HK-2 (cell line): ENCODE measurements around the gene TGFBR1.
"Not testable (repeated sequence)": the region's sequence is repeated elsewhere in the genome, so short reads cannot be mapped to it uniquely, and the experiment has no call there.

ENCODE experiments used
- DNase-seq: peaks from one replicate; pipeline ENCODE4 v3.0.0-alpha.2; 2018; ENCODE audit not compliant: unreplicated experiment

TGFBR1 gene

DNA sequence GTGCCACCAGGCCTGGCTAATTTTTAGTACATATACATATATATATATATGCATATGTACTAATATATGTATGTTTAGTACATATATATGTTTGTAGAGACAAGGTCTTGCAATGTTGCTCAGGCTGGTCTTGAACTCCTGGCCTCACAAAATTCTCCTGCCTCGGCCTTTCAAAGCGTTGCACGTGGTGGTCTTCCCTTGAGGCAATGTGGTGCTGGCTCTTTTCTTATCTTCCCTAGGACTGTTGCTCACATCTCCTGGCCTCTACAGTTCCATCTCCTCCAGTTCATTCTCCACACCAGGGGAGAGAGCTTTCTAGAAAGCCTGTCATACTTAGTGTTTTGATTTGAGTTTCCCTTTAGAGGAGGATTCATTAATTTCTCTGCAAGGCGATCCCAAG lies 28.9 kb upstream of the TGFBR1 start:
- DNase-seq, result no peak

- DNase-seq, result no peak
Measured at GRCh38 chr9:99076483-99077171, 28.3 kb upstream of the TGFBR1 start.

- DNase-seq, result no peak
Measured at GRCh38 chr9:99078717-99079116, 26.2 kb upstream of the TGFBR1 start.

GRCh38 chr9:99079542-99079941 lies 25.4 kb upstream of the TGFBR1 start:
- no peak for DNase-seq

DNA sequence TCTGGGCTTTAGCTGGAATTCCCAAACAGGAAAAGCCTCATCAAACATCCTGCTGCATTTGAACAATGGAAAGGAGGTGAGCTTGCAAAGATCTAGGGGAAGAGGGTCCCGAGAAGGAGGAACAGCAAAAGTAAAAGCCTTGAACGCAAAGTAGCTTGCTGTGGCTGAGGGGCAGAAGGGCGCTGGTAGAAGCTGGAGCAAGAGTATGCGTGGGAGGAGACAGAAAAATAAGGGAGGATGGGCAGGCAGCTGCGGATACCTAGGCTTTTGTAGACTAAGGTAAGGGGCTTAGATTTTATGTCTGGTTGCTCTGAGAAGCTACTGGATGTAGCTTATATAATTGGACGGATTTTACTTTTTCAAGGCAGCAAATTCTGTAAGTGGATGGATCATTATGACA lies 21.9 kb upstream of the TGFBR1 start:
- no peak for DNase-seq

DNA sequence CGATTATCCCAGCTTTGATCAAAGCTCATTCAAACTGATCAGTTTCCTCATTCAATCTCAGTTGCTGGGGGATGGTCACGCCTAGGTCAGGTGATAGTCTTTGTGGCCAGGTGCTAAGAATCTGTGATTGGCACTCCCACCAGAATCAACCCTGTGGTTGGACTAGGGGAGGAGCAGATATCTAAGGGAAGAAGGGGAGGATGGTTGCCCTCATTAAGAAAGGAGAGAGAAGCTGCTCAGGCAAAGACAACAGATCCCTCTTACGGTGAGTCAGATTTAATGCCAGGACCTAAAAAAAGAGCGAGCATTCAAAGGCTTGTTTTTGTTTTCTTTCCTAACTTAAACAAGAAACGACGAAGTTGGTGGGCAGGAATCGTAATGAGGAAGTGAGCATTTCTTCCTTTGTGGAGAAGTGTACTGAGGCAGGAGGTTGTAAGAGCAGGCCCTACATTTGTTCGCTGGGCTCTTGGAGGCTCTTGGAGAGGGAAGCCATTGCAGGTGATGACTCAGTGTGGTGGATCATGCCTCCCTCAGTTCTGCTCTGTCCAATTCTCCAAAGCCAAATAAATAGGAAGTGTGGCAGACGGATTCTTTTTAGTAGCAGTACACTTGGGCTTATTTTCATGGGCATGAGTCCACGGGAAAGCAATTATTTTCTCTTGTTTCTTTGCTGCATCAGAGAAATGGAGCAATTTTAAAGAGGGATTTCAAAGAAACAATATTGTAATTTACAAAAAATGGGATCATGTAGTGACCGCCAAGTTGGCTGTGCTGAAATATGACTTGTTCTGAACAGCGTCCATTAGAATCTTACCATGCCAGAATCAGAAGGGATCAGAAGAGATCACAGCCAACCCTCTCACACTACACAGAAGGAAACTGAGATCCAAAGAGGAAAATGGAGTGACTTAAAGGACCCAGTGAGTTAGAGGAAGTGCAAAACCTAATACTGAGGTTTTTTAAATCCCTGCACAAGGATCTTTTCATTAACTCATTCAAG lies 18.7 kb upstream of the TGFBR1 start:
- no peak for DNase-seq

DNA sequence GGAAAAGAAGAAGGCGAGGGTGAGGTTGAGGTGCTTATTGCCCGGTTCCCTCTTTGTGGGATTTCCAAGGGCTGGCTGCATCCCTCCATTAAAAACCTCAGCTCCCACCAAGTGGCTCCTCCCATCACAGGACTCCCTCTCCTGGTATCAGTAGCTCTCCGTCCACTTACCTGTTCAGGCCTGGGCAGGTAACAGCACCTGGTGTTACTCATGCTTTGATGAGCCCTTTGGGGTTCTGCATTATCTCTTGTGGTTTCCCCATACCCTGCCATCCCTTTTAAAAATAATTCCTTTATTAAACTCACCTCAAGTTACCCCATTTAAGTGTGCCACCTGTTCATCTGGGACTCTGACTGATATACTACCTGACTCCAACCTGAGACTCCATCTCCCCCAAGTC lies 17.5 kb upstream of the TGFBR1 start:
- DNase-seq, result no peak

DNA sequence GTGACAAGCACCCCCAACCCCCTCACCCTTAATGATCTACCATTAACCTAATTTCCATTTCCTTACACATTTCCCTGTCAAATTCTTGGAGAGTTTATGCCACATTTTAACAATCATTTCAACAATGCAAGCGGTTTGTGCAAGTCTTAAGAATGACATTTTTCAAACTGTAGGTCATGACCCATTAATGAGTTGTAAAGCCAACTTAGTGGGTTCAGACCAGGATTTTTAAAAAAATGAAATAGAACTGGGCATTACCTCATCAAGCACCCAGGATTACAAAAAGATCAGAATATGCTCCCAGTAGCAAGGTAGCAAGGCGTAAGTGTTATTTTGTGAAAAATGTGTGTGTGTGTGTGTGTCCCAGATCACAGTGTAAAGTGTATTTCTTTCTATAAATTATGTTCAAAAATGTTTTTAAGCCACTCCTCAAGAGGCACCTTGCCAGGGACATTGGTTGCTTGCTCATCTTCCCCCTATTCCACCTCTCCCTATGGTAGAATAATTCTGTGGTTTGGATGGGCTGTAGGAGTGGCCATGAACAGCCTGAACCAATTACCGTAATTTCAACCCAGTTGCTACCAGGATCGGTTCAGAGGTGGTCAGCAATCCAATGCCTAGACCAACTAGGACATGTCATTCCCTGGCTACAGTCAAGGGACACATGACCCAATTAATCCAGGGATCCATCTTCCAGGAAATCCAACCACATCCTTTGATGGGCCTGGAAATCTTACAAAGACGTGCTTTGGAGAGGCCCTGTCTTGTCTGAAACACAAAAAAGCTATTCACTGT lies 14.4 kb upstream of the TGFBR1 start:
- DNase-seq, result no peak

DNA sequence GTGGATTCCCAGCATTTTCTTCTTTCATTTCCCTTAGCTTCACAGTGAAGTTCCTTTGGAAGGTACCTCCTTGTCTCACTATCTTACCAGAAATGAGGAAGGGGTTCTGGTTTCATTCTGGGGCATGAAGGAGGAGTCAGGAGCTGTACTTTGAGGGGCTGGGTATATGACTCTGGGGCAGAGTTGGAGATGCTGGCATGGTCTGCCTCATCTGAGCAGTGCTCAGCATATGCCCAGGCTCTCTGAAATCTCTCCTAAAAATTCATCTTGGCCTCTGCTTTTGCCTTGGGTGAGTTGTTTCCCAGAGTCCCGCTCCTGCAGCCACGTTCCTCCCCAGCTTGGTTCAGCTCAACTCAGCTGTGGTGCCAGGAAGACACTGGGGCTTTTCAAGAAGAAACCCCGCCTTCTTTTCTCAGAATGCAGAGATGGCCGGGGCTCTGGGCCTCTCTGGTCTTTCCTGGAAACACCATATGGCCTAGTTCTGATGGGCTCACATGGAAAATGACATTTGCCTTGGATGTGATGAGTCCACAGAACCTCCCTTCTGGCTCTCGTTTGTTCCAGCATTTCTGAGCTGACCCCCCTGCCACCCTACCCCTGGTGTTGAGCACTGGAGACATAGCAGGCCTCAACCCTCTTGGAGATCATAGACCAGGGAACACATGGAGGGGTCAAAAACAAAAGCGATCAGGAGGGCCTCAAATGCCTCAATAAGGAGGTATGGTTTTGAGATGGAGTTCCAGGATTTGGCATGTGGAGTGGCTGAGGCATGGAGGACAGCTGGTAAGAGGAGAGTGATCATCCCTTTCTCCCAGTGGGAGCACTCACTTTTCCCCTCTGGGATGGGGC lies 12.0 kb upstream of the TGFBR1 start:
- no peak for DNase-seq

GRCh38 chr9:99093492-99093791 lies 11.5 kb upstream of the TGFBR1 start:
- no peak for DNase-seq

- DNase-seq, result no peak
Measured at GRCh38 chr9:99095565-99095964, 9.3 kb upstream of the TGFBR1 start.

DNA sequence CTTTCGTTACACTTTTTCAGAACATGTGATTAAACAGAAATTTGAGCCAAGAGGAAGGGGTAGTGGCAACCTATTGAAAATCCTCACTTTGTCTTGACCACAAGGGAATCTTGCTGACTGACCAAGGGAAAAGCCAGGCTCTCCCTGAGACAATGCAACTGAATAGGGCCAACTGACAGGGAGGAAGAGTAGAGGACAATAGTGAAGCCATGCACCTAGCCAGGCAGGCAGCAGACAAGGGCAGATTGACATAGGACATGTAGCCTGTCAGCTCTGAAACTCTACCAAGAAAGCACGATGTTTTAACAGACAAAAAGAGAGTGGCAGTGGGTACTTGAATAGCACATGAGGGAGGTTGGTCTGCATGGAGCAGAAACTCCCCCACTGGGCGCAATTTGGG lies 8.5 kb upstream of the TGFBR1 start:
- no peak for DNase-seq

DNA sequence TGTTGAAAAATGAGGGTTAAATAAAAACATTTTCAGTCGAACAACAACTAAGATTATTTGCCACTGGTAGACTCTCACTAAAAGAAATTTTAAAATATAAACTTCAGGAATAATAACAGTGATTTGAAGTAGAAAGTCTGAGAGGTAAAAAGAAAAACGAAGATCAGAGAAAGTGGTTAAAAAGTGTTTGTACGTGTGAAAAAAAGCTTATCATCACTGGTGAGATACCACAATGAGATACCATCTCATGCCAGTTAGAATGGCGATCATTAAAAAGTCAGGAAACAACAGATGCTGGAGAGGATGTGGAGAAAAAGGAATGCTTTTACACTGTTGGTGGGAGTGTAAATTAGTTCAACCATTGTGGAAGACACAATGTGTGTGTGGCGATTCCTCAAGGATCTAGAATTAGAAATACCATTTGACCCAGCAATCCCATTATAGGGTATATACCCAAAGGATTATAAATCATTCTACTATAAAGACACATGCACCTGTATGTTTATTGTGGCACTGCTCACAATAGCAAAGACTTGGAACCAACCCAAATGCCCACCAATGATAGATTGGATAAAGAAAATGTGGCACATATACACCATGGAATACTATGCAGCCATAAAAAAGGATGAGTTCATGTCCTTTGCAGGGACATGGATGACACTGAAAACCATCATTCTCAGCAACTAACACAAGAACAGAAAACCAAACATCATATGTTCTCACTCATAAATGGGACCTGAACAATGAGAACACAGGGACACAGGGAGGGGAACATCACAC lies 4.9 kb upstream of the TGFBR1 start:
- DNase-seq, result not testable (repeated sequence)

- DNase-seq, result no peak
Measured at GRCh38 chr9:99101271-99101670, 3.6 kb upstream of the TGFBR1 start.

DNA sequence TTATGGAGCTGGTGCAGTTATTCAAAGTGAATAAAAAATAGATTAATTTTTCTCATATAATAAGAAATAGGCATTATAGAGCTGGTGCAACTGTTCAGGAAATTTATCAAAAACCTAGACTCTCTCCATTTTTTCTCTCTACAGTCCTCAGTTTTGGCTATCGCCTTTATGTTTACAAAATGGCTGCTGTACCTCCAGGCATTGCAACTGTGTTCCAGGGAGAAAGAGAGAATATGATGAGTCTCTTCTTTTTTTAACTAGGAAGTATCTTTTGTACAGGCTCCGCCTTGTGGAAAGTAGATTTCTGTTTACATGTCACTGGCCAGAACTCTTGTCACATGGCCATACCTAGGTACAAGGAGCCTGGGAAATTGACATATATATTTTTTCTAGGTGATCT lies 3.1 kb upstream of the TGFBR1 start:
- DNase-seq, result no peak

- DNase-seq, result no peak
Measured at GRCh38 chr9:99103054-99103895, 1.6 kb upstream of the TGFBR1 start.

DNA sequence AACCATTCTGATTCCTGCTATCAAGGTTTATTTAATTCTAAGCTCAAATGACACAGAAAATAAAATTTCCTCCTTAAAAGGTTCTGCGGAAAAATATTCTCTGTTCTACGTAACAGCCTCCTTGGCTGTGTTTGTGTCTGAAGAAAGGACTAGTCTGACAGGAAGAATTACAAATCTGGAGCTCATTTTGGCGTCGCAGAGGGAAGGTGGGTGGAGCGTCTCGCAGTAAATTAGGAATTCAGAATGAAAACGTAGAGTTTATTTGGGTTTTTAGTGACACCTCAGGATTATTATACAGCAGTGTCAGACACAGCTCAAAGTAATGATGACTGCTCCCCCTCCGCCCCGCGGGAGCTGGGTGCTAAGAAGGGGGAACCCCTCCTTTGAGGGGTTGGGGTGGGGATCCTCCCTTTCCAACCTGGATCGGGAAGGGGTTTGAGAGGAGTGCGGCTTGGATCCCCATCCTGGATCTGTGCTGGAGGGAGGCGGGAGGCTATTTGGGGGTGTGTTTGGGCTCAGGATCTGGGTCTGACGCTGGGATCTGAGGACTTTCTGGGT lies 933 bp upstream of the TGFBR1 start:
- DNase-seq, result no peak

GRCh38 chr9:99105152-99106043 lies 485 bp downstream of the TGFBR1 start:
- DNase-seq, result peak; percentile 80

- no peak for DNase-seq
Measured at GRCh38 chr9:99106044-99106375, 1.1 kb downstream of the TGFBR1 start.
